GM13976 (cell line): Measurements from ENCODE around the gene NKD1.

Experiments
- DNase-seq: peaks from one replicate; pipeline ENCODE4 v3.0.0; 2012; ENCODE audit warnings: low spot score
- in situ Hi-C: fragments of 300-500 bp; cut with MboI; formaldehyde crosslinking; loops from one replicate; pipeline ENCODE4 v1.12.0; 2022; ENCODE audit warnings: low sequenced_read_pairs, mixed read lengths, inconsistent platforms; ENCODE audit not compliant: unreplicated experiment
- TF ChIP-seq, protein P1 (sequence below): IDR thresholded peaks from 2 replicates; pipeline ENCODE4 v1.5.1; 2012; ENCODE audit warnings: borderline replicate concordance, mild to moderate bottlenecking; ENCODE audit not compliant: insufficient read depth; ENCODE audit errors: extremely low read depth, missing control alignments, control extremely low read depth

Gene NKD1

DNA sequence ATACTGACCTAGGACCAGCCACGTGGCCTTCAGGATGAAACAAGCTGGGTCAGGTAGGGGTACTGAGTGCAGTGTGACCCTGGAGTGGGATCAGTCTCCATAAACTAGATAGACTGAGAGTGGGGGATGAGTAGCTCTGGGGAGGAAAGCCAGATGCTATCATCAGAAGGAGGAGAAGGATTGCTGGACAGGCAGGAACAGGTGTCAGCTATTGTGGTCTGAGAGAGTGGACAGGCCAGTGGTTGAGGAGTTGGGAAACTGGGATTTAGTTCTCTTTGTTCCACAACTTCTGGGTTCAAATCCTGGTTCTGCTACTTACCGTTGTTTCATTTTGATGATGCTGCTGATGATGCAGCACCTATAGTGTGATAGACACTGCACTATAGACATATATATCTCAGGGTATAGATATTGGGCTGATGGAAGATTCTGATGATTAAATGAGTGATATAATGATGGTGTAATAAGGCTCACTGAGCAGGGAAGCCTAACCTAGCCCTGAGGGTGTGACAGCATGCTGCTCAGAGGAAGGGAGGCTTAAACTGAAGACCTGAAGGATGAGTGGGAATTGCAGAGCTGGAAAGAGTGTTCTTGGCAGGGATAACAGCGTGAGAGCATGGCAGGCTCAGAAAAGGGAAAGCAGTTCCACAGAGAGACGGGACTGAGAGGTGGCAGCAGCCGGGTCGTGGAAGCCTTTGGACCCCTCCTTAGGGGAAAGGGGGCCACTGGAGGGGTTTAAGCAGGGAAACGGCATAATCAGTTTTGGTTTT, 66.9 kb downstream of the NKD1 start:
- no peak for DNase-seq
- in situ Hi-C loops, result no loop called here
- TF ChIP-seq, protein P1, sequence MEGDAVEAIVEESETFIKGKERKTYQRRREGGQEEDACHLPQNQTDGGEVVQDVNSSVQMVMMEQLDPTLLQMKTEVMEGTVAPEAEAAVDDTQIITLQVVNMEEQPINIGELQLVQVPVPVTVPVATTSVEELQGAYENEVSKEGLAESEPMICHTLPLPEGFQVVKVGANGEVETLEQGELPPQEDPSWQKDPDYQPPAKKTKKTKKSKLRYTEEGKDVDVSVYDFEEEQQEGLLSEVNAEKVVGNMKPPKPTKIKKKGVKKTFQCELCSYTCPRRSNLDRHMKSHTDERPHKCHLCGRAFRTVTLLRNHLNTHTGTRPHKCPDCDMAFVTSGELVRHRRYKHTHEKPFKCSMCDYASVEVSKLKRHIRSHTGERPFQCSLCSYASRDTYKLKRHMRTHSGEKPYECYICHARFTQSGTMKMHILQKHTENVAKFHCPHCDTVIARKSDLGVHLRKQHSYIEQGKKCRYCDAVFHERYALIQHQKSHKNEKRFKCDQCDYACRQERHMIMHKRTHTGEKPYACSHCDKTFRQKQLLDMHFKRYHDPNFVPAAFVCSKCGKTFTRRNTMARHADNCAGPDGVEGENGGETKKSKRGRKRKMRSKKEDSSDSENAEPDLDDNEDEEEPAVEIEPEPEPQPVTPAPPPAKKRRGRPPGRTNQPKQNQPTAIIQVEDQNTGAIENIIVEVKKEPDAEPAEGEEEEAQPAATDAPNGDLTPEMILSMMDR, result no peak

DNA sequence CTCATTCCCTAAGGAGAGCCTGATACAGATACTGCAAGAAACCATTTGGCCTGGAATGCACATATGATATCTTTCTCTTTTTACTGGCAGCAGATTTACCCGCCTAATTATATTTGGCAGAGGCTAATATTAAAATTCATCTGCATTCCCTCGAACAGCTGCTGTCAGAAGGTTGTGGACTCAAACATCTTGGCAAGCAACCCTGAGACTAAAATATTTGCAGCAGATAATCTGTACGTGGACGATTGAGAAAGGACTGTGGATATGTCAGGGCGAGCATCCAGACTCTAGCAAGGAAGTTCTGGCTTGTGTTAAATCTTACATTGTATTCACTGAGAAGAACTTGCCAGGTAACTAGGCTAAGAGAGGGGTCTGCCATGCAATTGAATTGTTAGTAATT, 67.7 kb downstream of the NKD1 start:
- DNase-seq, result no peak
- TF ChIP-seq, protein P1, result no peak
- in situ Hi-C loops, result no loop called here

DNA sequence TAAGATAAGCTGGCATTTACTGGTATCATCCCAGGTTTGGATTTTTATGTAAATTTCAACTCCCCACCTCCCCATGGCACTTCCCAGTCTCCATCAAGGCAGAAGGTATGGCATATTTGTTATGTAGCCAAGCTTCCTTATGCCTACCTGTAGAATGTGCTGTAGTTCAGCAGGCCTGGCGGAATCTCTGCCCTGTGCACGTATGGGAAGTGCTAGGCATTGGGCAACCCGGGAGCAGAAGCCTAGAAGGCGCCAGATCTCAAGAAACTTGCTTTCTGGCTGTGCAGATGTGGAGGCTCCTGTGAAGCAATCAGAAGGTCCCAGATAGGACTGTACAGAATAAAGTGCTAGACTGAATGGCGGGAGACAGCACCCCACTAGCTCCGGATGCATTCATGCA, 68.2 kb downstream of the NKD1 start:
- in situ Hi-C loops, result no loop called here
- TF ChIP-seq, protein P1, result no peak

DNA sequence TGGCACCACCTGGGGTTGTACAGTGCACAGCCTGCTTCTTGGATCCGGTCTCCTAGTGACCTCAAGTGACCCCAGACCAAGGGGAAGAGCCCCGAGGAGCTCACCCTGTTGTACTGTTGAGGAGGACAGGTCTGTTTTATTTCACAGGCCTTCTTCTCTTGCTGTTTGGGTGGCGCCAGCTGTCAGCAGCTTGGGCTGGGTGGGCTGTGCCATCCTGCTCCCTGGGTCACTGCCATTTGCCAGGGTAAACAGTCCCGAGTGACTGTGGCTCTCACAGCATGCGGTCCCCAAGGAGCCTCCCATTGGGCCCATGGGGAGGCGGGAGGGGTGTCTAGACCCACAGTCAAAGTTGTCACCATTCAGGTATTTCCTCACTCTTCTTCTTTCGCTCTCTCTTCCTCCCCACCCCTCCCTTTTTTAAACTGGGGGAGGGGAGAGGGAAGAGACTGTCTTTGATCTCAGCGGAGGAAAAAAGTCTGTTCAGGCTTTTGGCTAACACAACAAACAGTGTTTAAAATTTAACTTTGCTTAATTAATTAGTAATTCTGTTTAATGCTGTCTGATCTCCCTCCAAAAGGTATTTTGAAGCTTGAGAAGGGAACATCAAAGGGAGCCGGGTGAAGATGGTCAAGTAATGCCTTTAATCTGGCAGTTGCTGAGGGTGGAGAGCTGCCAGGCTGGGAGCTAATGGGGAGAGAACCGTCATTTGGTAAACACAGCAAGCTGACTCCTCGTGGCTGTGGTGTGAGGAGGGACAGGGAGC, 68.9 kb downstream of the NKD1 start:
- TF ChIP-seq, protein P1, result no peak
- no peak for DNase-seq
- in situ Hi-C loops, result no loop called here

More for the DNA sequence above, 68.2 kb downstream of the NKD1 start:
- no peak for DNase-seq

DNA sequence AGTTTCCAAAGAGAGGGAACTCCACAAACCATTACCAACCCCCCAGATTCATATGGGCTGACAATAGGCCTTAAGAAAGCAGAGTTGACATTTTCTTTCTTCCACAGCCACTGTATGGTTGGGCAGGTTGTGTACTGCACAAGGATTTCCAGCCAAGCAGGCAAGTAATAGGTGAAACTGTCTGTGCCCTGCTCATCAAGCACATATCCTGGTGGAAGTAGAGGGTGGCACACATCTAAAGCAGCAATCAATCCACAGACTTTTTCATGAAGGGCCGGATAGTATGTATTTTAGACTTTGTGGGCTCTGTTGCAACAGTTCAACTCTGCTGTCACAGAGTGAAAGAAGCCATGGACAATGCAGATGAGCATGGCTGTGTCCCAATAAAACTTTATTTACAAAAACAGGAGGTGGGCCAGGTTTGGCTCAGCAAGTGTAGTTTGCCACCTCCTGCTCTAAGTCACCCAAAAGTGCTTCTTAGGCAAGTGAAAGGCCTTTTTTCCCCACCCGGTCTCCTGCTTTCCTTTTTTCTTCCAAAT, 69.5 kb downstream of the NKD1 start:
- DNase-seq, result no peak
- in situ Hi-C loops, result no loop called here
- TF ChIP-seq, protein P1, result no peak

DNA sequence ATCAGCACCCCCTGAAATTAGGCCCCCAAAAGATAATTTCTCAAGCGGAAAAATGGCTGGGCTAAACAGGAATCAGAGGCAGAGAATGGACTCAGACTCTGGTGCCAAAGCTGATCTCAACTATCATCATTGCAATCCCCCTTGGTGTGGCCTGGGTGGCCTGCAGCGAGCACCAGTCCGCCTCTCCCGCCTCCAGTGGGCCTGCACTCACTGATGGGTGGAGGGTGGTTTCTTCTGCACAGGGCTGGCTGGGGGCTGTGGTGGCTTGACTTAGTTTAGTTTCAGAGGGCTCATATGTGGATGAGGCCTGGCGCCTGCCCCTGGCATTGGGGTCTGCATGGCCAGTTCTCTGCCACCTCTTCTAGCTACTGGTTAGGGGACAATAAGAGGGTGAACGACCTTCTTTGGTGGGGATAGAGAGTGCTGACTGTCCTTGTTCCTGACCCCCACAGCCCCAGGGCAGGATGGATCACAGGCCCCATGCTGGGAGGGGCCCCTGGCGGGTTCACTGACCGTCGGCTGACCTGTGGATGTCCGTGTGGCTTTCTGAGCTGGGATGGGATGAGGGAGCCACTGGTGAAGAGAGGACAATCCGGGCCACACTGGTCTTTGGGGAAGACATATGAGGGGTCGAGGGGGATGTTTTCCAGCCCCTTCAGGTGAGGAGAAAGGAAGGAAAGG, 70.2 kb downstream of the NKD1 start:
- TF ChIP-seq, protein P1, result no peak
- DNase-seq, result no peak
- in situ Hi-C loops, result no loop called here
